NCI-H748 (cell line): ENCODE results near the gene RNF32.
A peak's percentile ranks its signal among the peaks of the same experiment; 100 is the strongest.

Experiments used
- DNase-seq: peaks from one replicate; lab custom pipeline; 2025; ENCODE audit not compliant: unreplicated experiment; lab: John Stamatoyannopoulos, UW

Gene RNF32

DNA sequence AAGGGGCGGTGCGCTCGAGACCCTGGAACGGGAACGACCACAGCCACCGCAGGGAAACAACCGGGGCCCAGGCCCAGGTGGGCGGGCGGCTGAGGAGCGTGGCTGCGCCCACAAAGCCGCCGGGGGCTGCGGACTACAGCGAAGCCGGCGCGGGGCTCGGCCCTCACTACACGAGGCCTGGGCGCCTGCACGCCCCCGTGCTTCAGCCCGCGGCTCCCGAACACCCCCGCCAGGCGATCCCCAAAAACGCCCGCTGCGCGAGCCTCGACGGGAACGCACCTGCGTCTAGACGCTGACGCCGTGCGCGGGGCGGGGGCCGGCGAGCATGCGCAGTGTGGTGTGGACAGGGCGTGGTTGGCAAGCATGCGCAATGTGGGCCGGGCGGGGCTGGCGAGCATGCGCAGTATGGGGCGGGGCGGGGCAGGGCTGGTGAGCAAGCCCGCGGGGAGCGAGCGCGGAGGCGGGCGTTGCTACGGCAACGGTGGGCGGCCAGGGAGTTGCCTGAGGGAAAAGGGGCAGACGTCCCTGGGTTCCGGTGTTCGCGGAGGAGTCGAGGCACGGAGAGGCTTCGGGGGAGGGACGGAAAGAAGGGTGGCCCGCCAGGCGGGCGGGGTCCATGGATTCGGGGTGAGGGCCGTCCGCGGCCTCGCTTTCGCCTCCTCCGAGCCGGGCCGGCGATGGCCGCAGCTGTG lies at the start of gene RNF32:
Gene RNF32, plus strand, starts transcription at position 518 of the 692 bp plus-strand sequence. CDS start 3,104 bp downstream, outside the sequence.
- DNase-seq, result peak; percentile 93

DNA sequence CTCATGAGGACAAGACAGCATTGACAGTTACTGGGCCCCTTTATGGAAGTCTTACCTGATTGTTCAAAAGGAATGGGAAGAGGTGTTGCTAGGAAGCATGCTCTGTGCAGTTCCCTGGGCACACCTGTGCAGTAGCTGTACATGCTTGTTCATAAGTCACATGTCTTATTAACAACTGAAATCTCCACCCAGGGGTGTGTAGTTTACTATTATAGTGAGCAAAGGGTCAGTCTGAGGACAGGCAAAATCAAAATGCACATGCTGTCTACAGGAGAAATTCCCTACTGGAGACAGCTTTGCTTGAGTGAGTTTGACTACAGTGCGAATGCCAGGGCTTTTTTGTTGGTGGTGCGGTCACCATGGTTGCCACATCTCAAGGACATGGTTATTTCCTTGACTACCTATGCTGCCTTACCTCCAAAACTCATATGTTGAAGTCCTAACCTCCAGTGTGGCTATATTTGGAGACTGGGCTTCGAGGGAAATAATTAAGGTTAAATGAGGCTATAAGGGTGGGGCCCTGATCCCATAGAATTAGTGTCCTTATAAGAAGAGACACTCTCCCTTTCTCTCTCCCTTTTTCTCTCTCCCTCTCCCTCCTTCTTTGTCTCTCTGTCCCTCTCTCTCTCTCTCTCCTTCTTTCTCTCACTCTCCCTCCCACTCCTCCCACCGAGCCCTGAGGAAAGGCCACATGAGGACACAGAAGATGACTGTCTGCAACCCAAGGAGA lies 48.3 kb upstream of the RNF32 start:
- no peak for DNase-seq

DNA sequence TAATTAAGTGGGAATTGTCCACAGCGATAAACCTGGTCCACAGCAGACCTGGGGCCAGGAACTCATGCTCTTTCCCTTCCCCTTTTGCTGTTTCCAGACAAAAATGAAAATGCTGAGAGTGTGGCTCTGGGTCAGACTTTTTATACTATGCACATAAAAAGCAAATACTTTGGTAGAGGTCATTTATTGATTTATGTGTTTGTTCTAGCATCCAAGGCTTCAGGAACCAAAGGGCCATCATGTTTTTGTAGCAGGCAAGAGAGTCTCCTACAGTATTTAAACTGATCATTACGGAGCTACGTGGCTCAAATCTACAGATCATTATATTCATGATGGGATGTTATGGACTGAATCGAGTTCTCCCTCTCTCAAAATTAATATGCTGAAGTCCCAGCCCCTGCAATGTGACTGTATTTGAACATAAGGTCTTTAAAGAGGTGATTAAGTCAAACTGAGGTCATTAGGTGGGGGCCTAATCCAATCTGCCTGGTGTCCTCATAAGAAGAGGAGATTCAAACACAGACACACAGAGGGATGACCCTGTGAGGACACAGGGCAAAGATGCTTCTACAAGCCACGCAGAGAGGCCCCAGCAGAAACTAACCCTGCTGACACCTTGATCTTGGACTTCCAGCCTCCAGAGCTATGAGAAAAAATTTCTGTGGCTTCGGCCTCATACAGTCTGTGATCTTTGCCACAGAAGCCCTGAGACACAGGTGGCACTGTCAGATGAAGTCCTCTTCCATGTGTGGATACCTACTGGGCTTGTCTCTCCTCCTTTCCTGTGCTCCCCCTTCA lies 46.1 kb upstream of the RNF32 start:
- DNase-seq, result no peak

DNA sequence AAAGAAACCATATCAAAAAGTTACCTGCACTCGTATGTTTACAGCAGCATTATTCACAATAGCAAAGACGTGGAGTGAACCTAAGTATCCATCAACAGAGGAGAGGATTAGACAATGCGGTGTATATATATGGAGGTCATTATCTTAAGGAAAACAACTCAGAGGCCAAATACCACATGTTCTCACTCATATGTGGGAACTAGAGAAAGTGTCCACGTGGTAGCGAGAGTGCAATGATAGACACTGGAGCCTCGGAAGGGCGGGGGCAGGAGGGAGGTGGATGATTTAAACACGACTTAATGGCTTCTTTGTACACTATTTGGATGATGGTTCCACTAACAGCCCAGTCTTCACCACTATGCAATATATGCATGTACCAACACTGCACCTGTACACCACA lies 40.1 kb upstream of the RNF32 start:
- DNase-seq, result no peak

DNA sequence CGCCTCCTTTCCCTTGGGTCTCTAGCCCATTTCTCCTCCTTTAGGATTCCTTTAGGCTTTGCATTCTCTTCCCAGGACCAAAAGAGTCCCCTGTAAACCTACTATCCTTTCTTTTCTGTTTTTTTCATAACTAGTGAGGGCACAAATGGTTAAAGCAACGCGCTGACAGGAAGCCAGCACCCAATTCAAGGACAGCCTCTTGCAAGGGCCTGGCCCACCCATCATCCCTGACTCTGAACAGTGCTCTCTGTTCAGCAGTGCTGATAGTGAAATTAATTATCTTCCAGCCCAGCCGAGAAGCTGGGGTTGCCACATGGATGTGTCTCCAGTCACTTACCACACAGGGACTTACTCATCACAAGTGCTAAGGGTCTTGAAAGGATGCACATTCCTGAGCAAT lies 38.3 kb upstream of the RNF32 start:
- no peak for DNase-seq

DNA sequence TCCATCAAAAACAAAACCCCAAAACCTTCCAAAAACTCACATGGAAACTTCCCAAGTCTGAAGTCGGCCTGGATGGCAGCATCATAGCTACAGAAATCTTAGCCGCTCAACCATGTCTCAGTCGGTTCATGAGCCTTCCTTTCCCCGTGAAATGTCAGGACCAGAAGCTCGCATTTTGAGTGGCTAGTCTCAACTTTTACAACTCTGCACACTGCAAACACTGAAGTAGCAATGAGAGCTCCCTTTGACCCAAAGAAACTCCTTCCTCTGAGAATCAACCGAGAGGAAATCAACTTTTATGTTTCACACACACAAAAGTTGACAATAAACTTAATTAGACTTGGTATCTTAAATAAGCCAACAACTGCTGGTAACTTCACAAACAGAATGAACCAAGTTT lies 37.6 kb upstream of the RNF32 start:
- no peak for DNase-seq

DNA sequence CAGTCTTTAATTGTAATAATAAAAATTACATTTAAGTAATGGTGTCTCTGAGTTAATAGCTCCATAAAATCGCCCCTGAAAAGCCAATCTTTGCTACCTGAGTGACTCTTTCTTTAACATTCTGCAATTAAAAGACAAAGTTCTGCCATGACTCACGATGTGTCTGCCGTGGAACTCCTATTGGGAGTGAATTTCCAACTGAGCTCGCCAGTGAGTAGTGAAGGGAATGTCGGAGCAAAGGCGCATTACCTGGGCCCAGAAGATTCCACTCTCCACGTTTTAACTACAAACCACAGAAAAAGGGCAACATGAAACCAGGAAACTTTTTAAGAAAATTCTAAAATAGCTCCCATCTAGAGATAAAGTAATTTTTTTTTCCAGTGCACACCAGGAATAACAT lies 36.9 kb upstream of the RNF32 start:
- no peak for DNase-seq

DNA sequence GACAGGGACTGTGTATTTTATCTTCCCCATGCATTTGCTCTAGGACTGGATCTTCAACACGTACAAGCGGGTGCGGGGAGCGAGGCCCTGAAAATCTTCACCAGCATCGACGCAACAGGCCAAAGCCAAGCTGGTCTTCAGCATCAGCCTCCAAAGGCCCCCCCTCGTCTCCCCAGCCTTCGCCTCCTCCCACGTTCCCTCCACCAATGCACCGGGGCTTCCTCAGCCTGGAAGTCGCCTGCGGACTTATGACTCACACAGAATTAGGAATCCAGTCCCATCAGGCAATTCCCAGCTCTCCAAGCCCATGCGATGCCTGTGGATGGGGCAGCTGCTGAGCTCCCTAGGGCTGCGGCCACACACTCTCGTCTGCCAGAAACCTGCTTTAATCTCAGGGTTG lies 36.3 kb upstream of the RNF32 start:
- no peak for DNase-seq

DNA sequence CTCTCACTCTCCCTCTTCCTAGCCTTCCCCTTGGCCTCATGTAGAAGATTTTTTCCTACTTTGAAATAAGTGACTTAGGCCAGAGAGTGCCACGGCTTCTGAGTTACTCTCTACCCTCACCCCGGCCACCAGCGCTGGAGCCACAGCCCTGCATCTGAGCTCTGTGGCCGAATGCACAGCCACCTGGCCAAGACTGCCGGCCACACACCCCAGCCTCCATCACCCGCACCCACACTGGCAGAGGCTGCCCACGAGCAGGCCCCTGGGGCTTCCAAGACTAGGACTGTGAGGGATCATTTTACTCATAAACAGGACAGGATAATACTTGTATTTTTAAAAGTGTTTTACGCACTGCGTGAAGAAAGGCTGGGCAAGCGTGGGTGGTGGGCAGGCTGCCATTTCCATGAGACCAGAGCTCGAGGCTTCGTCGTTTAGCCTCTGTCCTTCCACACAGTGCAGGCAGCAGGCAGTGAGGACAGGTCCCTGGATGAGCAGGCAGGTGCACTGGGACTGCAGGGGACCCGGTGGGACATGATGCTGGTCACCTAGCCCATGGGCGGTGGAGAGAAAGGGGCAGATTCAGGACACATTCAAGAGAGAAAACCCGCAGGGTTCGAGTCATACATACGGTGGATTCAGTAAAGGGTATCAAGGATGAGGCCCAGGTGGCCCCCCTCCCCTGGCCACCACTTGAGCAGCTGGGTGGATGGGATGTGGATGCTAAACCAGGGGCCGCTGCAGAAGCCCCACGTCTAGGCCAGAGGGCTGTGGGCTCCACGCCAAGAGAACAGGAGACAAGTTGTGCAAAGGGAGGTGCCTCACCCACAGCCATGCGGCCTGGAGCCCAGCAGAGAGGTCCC lies 35.5 kb upstream of the RNF32 start:
- no peak for DNase-seq

DNA sequence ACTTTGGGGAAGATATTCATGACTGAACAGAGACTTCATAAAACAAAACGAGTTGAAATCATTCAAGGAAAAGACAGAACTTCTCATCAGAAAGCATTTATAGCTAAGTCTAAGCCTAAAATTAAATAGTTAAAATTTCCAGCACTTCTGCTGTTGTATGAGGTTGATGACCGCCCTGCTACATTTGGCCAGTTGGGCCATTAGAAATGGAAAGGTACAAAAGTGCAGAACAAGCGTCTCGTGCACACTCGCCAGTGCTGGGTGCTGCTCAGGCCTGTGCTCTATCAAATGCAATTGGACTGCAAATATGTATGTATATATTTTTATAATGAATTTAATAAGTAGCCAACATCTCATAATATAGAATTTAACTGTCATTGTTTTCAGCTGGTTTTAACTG lies 34.4 kb upstream of the RNF32 start:
- no peak for DNase-seq

DNA sequence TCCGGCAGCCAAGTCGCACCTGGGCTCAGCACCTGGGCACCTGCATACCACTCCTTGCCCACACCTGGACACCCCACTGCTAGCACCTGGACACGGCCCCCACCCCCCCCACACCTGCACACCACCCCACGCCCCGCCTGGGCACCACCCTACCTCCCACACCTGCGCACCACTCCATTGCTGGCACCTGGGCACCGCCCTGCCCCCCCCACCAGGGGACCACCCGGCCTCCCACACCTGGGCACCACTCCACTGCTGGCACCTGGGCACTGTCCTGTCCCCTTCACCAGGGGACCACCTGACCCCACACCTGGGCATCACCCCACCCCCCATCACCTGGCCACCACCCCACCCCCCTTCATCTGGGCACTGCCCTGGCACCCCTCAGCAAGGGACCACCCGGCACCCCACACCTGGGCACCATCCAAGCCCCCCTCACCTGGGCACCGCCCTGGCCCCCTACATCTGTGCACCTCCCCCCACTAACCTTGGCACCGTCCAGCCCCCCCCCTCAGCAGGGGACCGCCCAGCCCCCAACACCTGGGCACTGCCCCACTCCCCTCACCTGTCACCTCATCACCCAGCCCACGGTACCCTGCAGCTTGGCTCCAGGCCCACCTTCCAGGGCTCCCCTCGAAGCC lies 33.8 kb upstream of the RNF32 start:
- DNase-seq, result peak; percentile 49

DNA sequence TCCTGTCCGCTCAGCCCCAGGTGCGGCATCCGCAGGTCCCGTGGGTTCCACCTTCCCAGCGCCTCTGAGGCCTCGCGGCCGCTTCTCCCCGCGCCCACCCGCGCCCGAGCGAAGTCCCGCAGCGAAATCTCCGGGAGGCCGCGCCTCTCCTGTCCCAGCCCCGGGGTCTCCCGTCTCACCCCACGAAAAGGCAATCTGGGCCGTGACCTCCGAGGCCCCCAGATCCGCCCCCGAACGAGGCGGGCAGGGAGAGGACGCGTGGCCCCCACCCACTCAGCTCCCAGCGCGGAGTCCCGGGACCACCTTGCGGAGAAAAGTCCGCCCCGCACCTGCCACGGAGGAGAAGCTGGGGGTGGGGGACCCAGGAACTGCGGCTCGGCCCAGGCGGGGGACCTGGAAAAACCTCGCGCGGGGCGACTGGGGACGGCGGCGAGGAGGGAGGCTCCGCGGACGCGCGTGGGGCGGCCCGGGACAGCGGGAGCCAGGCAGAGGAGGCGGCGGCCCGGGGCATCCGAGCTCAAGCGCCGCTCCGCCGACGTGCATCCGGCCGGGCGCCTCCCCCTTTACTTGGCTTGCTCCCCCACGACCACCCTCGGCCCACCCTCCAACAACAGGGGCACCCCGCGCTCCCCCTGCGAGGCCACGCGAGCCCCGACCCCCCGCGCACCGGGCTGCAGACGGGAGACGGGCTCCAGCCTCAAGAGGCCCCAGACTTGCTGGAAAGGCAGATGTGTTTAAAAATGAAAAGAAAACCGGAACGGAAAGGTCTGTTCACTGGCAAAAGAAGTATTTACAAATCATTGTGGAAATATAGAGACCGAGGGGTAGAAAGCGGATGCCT lies 33.0 kb upstream of the RNF32 start:
- no peak for DNase-seq

DNA sequence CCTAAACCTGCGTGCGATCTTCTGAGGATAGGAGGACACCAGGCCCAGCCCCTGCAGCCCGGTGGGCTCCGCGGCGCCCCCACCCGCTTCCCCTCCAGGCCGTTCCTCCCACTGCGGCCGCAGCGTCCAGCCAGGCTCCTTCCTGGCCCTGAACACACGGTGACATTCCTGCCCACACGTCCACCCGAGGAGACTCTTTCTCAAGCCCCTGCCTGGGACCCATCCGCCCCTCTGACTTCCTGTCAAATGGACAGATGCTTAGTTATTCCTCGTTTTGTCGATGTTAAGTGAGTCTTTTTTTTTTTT lies 32.4 kb upstream of the RNF32 start:
- DNase-seq, result no peak

DNA sequence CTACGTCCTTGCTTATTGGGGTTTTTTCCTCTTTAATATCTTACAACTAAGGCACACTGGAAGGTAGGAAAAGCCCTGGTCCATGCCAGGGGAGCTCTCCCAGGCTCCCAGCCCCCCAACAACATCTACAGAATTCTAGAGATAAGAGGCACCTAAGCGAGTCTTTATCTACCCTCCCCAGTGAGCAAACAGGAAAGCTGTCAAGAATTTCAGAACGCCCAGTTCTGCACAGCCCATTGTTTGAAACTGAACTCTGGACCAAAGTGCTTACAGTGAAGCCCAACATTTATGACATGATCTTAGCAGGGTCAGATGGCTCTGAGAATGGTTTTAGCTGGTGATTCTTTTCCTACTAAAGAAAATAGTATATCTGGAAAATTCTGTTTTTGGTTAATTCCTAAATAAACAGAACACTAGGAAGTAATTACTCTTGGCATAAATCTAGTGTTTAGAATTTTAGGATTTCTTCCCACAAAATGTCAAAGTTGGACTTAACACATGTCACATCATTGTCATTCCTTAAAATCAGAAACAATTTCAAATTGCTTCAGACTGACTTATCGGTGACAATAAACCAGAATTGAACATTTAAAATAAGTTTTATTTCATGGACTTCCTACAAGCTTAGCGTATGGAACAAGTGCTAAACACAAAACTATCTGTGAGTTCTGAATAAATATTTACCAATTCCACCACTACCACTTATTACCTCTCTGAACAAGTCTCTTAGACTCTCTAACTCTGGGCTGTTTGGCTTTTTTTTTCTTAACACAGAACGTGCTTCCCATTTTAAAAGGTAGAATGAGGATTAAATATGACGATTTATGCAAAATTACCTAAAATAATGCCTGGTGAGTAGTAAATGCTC lies 31.3 kb upstream of the RNF32 start:
- peak; percentile 33 for DNase-seq

DNA sequence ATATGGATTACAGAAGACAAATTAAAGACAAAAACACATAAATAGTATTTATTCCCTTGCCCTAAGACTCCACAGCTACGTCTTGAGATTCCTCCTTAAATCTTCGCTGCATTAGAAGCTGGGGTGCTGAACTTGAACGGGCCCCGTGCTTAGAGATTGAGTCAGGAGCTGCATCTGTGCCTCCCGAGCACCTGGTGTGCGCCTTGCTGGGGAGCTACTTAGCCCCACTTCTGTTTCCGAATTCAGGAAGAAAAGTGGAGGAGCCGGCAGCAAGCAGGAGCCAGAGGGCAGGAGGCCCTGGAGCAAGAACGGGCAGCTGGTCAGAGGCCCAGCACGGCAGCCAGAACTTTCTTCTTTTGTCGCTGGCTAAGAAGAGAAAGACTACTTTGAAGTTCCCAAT lies 30.4 kb upstream of the RNF32 start:
- DNase-seq, result no peak

DNA sequence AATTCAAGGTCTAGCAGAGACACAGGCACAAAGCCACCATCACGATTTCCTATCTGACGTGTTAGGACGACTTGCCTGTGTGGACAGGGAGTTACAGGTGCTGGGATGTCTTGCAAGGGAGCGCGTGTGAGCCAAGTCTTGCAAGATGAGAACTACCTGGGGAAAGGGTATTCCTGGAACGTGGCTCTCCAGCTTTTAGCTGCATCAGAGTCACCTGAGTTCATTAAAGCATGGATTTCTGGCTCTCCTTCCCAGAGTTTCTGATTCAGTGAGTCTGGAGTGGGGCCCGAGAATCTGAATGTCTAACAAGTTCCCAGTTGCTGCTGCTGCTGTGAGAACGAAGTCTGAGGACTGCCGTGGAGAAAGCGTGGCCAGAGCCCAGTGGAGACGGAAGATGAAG lies 30.0 kb upstream of the RNF32 start:
- DNase-seq, result no peak

DNA sequence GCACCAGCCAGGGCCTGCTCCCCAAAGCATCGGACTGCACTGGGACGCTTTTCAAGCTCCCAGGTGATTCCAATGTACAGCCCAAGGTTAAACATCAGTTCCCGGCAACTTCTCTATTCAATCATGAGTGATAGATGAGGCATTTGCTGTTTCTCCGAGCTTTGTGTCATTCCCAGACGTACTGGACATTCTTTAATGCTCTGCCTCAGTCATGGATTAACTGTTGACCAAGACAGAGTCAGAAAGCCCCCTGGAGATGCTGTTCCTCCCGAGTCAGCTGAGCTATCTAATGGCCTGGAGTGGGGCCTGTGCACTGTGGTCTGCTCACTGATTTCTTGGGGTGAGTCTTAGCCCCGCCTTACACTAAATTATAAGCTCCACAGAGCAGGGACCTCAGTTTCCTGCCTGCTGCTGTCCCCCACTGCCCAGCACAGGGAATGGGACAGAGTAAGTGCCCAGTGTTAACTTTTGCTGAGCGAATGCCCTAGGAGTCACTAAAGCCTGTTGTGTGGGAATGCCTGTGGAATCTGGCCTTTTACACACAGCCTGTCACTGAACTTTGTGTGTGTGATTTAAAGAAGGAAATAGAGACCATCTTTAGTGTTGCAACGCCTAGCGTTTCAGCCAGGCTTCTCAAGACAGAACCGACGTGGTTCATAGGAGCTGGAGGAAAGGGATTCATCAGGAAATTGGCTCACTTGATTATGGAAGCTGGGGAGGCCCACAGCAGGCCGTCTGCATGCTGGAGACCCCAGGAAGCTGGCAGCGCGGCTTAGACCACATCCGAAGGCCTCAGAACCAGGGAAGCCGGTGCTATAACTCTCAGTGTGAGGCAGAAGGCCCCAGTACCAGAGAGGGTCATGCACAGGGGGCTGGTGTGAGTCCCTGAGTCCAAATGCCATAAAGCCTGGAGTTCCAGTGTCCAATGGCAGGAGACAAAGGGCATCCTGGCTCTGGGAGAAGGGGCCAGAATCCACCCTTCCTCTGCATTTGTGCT lies 29.3 kb upstream of the RNF32 start:
- no peak for DNase-seq

DNA sequence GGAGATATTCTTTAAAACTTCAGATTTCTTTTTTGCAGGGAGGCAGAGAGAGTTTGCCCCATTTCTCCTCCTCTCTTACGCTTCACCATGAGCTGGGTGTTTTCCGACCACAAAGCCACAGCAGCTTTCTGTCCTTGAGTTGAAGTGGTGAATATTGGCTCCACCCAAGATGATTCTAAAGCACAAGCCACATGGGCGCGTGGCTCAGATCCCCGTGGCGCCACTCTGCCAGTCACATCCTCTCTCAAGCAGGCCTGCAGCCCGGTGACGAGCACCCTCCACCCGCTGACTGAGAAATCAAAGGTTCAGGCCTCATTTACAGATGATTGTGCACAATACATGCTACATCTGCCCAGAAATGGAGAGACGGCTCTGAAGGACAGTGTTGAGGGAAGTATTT lies 27.6 kb upstream of the RNF32 start:
- DNase-seq, result no peak
